HT1080 (cell line): ENCODE results near the gene TMEM134. TPM values are rescaled to one million over a fixed set of nuclear protein-coding genes. Genes with fewer than 3 reads are reported as not detected.
"Not testable (repeated sequence)": the region's sequence is repeated elsewhere in the genome, so short reads cannot be mapped to it uniquely, and the experiment has no call there.

Experiments used
- DNase-seq: peaks from one replicate; pipeline ENCODE4 v3.0.0-alpha.2; 2015; ENCODE audit warnings: low read depth
- total RNA-seq: library from RNA; depleted of rRNA; stranded (reverse); fragments of >200 nt; shearing (Covaris generic); gene quantifications from 2 replicates; pipeline ENCODE4 v1.2.3, GENCODE V29; 2014

The TMEM134 gene
- total RNA-seq, 1 experiment from 2014 or later: 6.9 TPM

DNA sequence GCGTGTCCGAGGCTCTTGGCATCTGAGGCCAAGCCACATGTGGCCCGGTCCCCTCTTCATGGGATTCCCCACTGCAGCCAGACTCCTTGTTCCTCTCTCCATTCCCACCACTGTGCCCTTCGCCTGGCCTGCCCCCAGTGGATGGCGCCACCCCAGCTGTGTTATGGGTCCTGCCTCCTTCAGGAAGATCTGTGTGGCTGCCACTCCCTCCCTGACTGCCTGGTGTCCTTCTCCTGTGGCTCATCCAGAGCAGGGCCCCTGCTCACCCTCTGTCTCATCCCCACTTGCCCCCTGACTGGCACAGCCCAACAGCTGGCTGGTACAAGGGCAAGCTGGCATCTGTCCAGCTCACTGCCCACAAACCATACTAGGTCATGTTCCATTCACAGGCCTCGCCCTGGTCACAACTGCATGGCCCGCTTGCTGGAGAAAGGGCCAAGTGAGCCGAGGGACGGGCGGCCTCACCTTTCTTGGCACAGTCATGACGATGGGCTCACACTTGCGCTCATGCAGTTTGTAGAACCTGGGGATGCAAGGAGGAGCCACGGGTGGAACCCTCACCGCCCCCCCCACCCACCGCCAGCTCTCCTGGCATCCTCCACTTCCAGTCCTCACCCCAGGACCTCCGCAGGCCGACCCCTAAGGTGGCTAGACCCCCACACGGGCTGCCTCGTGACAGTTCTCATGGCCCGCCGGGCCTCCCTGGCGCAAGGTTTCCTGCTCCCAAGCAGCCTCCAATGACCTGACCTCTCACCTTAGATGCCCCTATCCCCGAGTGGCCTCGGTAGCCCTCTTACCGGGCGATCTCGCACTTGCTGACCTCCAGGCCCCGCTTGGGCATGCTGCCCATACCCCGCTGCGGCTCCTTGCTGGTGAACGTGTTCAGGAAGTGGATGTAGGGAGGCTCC, 29.5 kb downstream of the TMEM134 start:
- peak; percentile 48 for DNase-seq

DNA sequence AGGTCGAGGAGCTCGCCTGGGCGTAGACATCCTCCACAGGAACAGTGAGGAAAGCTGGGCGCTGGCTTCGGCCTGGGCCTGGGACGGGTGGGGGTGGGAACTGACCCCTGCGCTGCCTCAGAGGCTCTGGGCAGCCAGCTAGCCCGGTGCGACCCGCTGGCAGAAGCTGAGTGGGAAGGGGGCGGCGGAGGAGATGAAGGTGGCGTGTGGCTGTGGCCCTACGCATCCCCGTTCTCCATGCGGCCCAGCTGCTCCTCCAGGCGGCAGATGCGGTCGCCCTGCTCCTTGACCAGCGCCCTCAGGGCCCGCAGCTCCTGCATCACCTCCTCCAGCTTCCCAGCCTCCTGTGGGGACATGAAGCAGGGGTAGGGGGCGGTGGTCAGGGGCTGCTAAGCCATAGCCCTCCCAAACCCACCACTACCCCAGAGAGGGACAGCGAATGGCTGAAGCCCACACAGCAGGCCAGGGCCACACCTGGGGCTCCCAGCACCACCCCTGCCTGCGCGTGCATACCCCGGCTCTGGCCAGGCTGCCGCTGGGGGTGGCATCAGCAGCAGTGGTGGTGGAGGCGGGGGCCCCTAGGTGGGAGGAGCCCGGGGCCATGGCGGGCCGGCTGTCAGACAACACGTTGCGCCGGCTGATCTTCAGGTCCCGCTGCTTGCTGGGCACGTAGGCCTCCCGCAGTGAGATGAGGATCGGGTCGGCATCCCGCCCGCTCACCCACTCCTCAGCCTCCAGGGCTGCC, 30.7 kb downstream of the TMEM134 start:
- no peak for DNase-seq

DNA sequence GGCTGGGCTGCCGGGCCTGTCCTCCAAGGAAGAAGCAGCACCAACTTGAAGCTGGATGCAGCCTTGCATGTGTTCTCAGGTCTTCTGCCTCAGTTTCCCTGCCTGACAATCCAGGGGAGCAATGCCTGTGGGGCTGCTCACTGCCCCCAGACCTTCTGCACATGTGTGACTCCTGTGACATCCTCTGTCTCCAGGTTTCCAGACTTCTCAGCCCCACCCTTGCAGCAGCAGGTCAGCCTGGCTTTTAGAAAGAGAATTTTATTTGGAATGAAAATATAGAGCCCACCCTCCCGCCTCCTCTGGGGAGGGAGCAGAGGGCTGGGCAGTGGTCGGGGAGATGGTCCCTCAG, 31.3 kb downstream of the TMEM134 start:
- no peak for DNase-seq

DNA sequence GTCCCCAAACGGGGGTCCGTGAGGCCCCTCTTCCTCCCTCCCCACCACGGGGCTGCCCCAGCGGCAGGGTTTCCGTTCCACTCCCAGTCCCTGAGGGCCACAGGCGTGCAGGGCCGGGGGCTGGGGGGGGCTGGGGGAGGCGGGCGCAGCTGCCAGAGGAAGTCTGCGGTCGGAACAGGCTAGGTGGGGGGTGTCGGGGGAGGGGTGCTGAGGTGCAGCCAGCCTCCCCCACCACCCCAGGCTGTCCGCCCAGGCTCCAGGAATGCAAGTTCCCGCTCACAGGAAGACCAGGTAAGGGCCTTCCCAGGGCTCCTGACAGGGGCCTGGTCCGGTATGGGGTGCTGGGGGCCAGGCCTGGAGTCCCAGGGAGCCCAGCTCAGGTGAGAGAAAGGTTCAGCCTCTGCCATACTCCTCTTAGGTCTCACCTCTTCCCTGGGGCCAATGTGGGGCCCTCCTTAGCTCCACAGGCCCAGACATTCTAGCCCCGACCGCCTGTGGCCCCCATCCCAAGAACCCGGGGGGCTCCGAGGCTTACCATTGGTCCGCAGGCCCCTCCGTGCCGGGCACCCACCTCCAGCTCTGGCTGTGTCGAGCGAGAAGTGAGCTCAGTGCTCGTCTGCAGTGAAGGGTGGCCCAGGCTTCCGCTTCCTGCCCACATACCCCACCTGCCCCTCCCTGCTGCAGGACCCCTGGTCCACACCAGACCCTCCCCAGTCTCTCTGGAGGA, 31.8 kb downstream of the TMEM134 start, which contains the start of gene PTPRCAP:
PTPRCAP (minus strand) TSS at position 601 of the 727 bp plus-strand sequence; CDS start at position 538, 63 bp downstream.
- DNase-seq: no peak

DNA sequence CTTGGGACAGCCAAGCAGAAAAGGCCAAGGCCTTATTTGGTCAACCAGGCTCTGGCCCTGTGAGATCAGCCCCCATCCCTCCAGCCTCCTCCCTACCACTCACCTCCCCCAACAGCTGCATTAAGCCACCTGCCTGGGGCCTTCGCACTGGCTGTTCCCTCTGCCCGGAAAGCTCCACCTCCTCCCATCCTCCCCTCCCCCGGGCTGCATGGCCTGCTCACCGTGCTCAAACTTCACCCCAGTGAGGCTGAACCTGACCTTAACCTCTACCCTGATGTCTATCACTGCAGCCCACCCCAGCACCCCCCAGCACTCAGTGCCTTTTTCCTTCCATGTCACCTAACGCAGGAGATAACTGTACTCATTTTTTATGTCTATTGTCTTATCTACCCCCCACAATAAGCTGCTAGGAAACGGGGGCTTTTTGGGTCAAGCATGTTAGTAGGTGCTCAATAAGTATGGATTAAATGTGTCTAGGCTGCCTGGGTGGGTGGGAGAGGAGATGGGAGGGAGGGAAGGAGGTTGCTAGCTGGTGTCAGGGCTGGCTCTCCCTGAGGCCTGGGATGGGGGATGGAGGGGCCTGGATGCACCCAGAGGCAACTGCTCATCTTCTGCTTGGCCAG, 32.5 kb downstream of the TMEM134 start:
- no peak for DNase-seq

DNA sequence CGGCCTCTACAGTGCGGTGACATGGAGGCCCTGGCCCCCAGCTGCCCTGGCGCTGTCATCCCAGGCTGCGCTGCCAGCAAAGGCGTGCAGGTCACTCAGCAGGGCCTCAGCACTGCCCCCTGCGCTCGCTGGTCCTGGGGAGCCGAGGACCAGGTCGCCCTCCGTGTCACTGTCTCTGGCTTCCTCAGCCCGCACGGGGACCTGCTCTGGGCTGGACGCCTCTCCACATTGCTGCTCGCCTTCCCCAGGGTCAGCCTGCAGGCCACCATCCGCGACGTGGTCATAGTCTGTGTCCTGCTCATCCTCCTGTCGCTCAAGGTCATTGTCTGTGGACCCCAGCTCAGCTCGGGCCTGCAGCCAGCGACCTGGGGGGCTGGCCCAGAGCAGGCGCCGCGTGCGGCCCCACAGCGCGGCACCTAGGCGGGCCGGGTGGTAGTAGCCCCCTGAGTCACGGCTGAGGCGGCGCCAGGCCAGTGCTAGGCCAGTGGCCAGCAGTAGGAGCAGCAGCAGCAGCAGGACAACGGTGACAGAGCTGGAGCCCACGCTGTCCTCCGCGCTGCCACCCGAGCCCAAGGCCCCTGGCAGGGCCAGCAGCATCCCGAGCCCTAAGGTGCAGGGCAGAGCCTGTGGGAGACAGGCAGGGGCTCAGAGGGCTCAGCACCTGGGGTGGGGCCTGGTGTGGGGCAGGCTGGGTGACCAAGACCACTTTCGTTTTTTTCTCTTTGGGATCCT, 33.2 kb downstream of the TMEM134 start:
- no peak for DNase-seq

DNA sequence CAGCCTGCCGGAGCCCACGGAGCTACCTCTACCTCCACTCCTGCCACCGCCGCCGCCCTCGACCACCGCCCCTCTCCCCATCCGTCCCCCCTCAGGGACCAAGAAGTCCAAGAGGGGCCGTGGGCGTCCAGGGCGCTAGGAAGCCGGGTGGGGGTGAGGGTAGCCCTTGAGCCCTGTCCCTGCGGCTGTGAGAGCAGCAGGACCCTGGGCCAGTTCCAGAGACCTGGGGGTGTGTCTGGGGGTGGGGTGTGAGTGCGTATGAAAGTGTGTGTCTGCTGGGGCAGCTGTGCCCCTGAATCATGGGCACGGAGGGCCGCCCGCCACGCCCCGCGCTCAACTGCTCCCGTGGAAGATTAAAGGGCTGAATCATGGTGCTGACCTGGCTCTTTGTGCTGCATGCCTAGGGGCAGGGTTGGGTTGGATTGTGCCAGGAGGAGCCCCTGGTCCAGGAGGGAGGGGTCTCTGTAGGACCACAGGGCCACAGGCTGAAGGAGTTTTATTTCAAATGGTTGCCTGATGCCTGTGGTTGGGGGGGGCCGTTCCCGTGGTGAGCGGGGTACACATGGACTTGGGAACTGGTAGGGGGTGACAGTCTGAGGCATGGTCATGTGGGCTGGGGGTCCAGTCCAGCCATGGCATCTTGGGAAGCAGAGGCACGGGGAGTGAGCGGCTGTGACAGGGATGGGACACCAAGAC, 33.9 kb downstream of the TMEM134 start:
- no peak for DNase-seq

DNA sequence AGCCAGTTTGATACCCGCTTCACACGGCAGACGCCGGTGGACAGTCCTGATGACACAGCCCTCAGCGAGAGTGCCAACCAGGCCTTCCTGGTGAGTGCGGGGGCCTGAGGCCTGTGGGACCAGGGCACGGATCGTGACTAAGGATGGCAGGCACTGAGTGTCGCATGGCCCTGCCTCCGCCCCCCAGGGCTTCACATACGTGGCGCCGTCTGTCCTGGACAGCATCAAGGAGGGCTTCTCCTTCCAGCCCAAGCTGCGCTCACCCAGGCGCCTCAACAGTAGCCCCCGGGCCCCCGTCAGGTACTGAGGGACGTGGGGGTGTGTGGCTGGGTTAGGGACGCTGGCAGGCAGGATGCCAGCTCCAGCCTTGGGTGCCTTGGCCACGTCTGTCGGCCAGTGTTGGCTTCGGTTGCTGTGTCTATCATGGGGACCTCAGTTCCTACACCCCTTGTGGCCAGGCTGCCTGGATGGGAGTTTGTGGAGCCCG, 34.6 kb downstream of the TMEM134 start:
- DNase-seq: no peak

DNA sequence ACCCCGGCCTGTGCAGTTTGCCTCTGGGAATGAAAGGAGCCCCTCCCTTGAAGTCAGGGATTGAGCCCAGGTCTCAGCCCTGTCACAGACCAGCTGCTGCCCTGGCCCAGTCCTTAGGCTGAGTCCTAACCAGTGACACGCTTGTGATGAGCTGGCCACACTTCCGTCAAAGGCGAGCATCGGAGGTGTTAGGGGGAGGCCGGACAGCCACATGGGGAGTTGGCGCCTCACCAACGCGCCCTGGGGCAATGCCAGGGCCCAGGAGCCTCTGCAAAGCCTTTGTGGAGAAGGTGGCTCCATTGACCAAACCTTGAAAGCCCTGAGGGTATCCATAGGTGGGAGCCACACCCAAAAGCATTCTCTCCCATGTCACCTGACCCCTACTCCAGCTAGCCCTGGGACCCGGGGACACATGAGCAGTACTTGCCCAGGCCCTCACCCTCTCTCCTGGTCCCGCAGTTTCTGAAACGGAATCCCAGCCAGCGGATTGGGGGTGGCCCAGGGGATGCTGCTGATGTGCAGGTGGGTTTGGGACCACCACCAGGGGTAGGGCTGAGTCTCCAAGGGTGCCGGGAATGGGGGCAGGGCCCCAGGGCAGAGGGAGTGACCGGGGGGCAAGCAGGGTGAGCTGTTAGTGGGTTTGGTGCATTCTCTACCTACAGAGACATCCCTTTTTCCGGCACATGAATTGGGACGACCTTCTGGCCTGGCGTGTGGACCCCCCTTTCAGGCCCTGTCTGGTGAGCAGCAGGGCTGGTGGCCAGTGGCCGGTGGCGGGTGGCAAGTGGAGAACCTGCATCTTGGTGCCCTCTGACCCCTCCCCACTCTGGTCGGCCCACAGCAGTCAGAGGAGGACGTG, 35.3 kb downstream of the TMEM134 start:
- no peak for DNase-seq

DNA sequence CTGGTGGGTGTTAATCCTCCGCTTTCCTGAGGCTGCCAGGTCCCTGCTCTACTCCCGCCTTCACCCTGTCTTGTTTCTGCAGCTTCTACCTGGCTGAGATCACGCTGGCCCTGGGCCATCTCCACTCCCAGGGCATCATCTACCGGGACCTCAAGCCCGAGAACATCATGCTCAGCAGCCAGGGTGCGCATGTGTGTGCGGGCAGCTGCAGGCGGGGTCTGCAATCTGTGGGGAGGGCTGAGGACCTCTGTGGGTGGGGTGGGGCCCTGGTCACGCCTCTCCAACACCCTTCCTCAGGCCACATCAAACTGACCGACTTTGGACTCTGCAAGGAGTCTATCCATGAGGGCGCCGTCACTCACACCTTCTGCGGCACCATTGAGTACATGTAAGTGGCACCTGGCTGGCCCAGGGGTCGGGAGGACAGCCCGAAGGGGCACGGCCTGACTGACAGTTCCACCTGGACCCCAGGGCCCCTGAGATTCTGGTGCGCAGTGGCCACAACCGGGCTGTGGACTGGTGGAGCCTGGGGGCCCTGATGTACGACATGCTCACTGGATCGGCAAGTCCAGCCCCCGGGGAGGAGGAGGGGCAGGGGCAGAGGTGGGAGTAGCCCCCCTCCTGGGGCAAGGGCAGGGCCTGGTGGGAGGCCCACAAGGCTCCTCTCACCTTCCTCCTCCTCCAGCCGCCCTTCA, 36.2 kb downstream of the TMEM134 start:
- no peak for DNase-seq

DNA sequence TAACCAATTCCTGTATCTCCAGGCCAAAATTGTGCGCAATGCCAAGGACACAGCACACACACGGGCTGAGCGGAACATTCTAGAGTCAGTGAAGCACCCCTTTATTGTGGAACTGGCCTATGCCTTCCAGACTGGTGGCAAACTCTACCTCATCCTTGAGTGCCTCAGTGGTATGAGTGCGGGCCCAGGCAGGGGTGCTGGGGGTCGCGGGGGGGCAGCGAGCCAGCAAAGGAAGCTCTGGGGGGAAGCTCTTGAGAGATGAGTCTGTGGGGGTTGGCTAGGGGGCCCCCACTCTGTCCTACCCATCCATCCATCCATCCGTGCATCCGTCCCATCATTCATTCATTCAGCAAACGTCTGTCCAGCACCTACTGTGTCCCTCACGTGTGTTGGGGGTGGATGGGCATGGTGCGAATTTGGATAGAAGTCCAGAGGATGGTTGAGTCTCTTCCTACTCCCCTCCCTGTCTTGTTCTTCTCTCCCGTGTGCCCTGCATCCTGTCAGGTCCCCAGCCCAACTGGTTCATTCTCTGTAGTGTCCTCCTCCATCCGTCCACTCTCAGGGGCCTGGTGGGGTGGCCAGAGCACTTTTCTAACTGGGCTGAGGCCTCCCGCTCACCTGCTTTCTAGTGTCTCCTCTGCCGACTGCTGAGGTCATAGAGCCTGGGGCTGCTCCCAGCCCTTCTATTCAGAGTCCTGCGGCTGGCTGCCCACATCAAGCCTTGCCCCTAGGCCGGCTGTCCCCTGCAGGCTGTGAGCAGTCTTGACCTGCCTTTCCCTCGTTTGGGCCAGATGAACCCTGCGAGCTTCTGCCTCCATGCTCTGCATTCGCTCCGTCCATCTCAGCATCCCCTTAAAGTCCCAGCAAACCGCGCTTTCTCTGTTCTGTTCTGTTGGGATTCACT, 37.5 kb downstream of the TMEM134 start:
- no peak for DNase-seq

DNA sequence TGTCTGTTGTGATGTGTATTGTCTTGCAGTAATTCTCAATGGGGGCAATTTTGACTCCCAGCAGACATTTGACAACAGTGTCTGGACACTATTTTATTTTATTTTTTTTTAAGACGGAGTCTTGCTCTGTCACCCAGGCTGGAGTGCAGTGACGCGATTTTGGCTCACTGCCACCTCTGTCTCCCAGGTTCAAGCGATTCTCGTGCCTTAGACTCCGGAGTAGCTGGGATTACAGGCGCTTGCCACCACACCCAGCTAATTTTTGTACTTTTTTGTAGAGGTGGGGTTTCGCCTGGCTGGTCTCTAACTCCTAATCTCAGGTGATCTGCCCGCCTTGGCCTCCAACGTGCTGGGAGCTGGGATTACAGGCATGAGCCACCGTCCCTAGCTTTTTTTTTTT, 39.3 kb downstream of the TMEM134 start:
- DNase-seq: no peak

DNA sequence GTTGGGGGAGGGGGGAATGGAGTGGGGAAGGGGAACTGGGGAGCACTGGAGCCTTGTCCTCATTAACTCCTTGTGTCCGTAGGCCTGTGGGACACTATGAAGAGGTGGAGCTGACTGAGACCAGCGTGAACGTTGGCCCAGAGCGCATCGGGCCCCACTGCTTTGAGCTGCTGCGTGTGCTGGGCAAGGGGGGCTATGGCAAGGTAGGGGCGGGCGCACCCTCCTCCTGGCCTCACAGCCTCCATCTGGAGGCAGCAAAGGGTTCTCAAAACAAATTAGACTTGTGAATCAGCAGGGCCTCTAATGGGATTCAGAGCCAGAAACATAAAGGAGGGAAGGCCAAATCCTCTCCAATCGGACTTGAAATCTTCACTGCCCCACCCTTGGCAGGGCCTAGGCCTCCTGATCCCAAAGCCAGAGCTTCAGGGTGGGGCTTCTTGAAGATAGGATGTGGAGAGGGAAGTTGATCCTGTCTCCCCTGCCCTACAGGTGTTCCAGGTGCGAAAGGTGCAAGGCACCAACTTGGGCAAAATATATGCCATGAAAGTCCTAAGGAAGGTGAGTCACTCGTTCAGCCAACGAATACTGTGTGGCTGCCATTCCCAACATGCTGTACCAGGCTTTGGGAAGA, 39.9 kb downstream of the TMEM134 start:
- no peak for DNase-seq

DNA sequence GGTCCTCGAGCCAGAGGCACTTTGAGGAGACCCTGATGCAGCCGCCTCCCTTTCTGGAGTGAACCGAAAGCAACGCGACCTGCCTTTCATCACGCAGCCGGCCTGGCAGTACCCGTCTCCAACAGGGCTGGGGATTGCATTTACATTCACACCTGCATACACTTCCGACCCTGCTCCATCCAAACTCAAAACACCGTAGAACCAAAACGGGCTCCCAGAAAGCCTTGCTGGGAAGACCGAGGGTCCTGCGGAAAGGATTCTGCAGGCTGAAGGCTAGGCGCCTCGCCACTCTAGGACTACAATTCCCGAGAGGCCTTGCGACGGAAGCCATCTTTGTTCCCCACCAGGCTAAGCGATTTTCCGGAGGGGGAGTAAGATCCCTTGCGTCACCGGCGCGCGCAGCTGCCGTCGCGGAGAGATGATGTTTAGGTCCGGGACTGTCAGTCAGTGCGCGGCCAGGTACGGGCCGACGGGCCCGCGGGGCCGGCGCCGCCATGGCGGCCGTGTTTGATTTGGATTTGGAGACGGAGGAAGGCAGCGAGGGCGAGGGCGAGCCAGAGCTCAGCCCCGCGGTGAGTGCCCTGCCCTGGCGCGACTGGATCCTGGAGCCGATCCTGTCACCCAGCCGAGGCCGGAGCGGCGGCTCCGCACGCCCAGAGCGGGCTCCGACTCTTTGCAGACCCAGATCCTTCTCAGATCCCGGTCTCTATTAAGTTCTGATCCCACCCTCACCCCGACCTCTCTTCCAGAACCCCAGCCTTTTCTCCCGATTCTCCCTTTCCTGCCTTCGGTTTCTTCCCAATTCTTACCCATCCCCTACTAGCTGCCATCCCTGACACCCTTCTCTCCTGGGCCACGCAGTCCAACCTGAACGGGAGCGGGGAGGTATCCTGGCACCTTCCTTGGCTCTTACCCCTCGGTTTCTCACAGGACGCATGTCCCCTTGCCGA, 40.7 kb downstream of the TMEM134 start, which contains the start of gene RPS6KB2:
RPS6KB2 (plus strand) TSS at position 443 of the 950 bp plus-strand sequence; CDS start at position 495, 52 bp downstream.
- DNase-seq: peak; percentile 96

DNA sequence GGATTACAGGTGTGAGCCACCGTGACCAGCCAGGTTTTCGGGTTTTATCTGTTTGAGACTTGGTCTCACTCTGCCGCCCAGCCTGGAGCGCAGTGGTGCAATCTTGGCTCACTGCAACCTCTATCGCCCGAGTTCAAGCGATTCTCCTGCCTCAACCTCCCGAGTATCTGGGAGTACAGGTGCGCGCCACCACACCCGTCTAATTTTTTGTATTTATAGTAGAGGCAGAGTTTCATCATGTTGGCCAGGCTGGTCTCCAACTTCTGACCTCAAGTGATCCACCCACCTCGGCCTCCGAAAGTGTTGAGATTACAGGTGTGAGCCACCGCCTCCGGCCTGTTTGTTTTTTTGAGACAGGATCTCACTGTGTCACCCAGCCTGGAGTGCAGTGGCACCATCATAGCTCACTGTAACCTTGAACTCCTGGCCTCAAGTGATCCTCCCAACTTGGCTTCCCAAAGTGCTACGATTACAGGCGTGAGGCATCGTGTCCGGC, 41.6 kb downstream of the TMEM134 start:
- not testable (repeated sequence) for DNase-seq
